22Rv1 (cell line): ENCODE data around the gene NUB1.

Source experiments
- CTCF ChIP-seq: fragments of 450-650 bp; IDR thresholded peaks from 2 replicates; pipeline ENCODE4 v1.5.1; 2017; ENCODE audit warnings: mild to moderate bottlenecking
- ZFX ChIP-seq: fragments of 450-650 bp; IDR thresholded peaks from 2 replicates; pipeline ENCODE4 v1.6.1; 2017; ENCODE audit warnings: antibody characterized with exemption, borderline replicate concordance

DNA sequence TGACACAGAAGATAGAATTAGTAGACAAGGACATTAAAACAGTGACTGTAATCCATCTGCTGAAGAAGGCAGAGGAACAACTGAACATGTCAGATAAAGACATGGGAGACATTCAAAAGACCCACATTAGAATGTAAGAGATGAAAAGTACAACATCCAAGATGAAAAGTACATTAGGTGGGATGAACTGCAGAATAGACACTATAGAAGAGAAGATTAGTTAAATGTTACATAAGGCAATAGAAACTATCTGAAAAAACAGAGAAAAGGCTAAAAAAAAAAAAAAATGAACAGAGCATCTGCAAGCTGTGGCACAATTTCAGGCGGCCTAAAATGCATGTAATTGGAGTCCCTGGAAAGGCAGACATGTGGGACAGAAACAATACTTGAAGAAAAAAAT lies 21.6 kb downstream of the NUB1 start:
- TF ChIP-seq CTCF (no peak), ZFX (no peak)
